GM13977 (cell line): ENCODE measurements around the gene ADISSP.

Experiments used
- DNase-seq: peaks from one replicate; pipeline ENCODE4 v3.0.0; 2012; ENCODE audit warnings: low spot score
- CTCF ChIP-seq: IDR thresholded peaks from 2 replicates; pipeline ENCODE4 v1.5.1; 2012; ENCODE audit warnings: mild to moderate bottlenecking, control low read depth; ENCODE audit not compliant: insufficient read depth; ENCODE audit errors: extremely low read depth, missing control alignments
- in situ Hi-C: fragments of 300-500 bp; cut with MboI; formaldehyde crosslinking; loops from one replicate; pipeline ENCODE4 v1.12.0; 2022; ENCODE audit warnings: low sequenced_read_pairs, low pct_unique_long_range_greater_than_20kb, mixed read lengths, inconsistent platforms; ENCODE audit not compliant: unreplicated experiment

ADISSP gene

GRCh38 chr20:3720068-3720467, 47.5 kb downstream of the ADISSP start:
- TF ChIP-seq CTCF: no peak
- in situ Hi-C loops: no loop called here
- no peak for DNase-seq

- no peak for DNase-seq
- TF ChIP-seq CTCF: no peak
- in situ Hi-C loops: no loop called here
Observed at GRCh38 chr20:3719046-3719445, 48.5 kb downstream of the ADISSP start.

- in situ Hi-C loops: no loop called here
- peak; percentile 71 for TF ChIP-seq CTCF
- DNase-seq: no peak
Observed at GRCh38 chr20:3716195-3716834, 51.2 kb downstream of the ADISSP start.

GRCh38 chr20:3714092-3714491, 53.5 kb downstream of the ADISSP start:
- no peak for DNase-seq
- in situ Hi-C loops: no loop called here
- TF ChIP-seq CTCF: no peak

GRCh38 chr20:3712279-3712873, 55.2 kb downstream of the ADISSP start, which contains the start of gene SIGLEC1:
Gene SIGLEC1, minus strand, starts transcription at chr20:3712600. Its CDS starts 5,472 bp downstream, at chr20:3707128.
- no peak for TF ChIP-seq CTCF
- no peak for DNase-seq
- in situ Hi-C loops: no loop called here

GRCh38 chr20:3711484-3711941, 56.0 kb downstream of the ADISSP start:
- DNase-seq: no peak
- no peak for TF ChIP-seq CTCF
- in situ Hi-C loops: no loop called here
